PFSK-1 (cell line): Measurements from ENCODE around the gene TCF21.

Experiments
- TAF1 ChIP-seq: IDR thresholded peaks from 2 replicates; pipeline ENCODE4 v1.6.1; 2012; ENCODE audit warnings: low read length, control low read depth, borderline replicate concordance; ENCODE audit not compliant: insufficient read depth
- TF ChIP-seq, protein P1 (sequence below), 2 experiments: IDR thresholded peaks; 2 replicates each; pipeline versions ENCODE4 v1.6.1 to v1.8.0; 2011 to 2012; ENCODE audit warnings: low read depth in 2 of 2, low read length in 2 of 2, control low read depth in 1 of 2, inconsistent platforms in 1 of 2, mild to moderate bottlenecking in 1 of 2, moderate library complexity in 1 of 2; ENCODE audit not compliant: insufficient read depth in 1 of 2

DNA sequence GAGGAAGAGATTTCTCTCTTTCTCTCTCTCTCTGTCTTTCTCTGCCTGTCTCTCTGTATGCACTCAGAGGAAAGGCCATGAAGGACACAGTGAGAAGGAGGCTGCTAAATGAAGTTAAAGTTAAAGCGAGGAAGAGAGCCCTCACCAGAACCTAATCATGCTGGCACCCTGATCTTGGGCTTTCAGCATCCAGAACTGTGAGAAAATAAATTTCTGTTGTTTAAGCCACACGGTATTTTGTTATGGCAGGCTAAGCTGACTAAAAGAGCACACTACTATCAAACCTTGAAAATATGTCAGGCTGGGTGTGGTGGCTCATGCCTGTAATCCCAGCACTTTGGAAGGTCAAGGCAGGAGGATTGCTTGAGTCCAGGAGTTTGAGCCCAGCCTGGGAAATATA, 8.0 kb upstream of the TCF21 start:
- no peak for TF ChIP-seq TAF1
- TF ChIP-seq, protein P1, sequence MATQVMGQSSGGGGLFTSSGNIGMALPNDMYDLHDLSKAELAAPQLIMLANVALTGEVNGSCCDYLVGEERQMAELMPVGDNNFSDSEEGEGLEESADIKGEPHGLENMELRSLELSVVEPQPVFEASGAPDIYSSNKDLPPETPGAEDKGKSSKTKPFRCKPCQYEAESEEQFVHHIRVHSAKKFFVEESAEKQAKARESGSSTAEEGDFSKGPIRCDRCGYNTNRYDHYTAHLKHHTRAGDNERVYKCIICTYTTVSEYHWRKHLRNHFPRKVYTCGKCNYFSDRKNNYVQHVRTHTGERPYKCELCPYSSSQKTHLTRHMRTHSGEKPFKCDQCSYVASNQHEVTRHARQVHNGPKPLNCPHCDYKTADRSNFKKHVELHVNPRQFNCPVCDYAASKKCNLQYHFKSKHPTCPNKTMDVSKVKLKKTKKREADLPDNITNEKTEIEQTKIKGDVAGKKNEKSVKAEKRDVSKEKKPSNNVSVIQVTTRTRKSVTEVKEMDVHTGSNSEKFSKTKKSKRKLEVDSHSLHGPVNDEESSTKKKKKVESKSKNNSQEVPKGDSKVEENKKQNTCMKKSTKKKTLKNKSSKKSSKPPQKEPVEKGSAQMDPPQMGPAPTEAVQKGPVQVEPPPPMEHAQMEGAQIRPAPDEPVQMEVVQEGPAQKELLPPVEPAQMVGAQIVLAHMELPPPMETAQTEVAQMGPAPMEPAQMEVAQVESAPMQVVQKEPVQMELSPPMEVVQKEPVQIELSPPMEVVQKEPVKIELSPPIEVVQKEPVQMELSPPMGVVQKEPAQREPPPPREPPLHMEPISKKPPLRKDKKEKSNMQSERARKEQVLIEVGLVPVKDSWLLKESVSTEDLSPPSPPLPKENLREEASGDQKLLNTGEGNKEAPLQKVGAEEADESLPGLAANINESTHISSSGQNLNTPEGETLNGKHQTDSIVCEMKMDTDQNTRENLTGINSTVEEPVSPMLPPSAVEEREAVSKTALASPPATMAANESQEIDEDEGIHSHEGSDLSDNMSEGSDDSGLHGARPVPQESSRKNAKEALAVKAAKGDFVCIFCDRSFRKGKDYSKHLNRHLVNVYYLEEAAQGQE (IDR thresholded peaks at IDR 0.05; ENCODE audit: insufficient read depth in 1 of 2, low read depth in 2 of 2, low read length in 2 of 2): no peak
